ENCODE results near the gene ZXDC.

Gene ZXDC

DNA sequence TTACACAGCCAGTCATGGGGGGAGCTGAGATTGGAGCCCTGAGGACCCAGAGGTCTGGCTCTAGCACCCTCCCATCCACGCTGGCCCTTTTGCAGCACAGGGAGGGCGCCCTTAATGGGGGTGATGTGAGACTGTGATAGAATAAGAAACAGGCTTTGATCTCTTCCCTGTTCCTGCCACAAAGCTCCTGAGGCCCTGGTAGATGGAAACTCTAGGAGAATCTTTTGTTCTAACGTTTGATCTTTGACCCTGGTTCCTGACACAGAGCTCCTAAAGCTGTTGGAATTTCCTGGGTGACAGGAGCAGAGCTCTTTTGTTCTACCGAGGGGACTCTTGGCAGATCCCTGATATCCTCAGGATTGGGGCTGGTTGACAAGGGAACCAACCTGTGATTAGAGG lies 43.1 kb upstream of the ZXDC start:
- H3K9ac ChIP-seq (ENCODE audit: insufficient read length) = no peak overlapping the region
- no peak overlapping the region for H3K27ac ChIP-seq
- H3K4me3 ChIP-seq = no peak overlapping the region
- H3K36me3 ChIP-seq (ENCODE audit: insufficient read depth, low read length) = no peaks in the 10 kb centered on the region
- TF ChIP-seq EZH2 (IDR thresholded peaks at IDR 0.05) (no peak), FOXP2 (optimal IDR thresholded peaks at IDR 0.05; ENCODE audit: control extremely low read depth, extremely low read length, insufficient read depth) (no peak), POLR2AphosphoS5 (IDR thresholded peaks at IDR 0.05; ENCODE audit: borderline replicate concordance, low read depth, low read length) (no peak)
- H3K9me3 ChIP-seq (ENCODE audit: low read depth, low read length) = no peaks in the 10 kb centered on the region
- DNase-seq (ENCODE audit: low read depth, low spot score) = no peak

DNA sequence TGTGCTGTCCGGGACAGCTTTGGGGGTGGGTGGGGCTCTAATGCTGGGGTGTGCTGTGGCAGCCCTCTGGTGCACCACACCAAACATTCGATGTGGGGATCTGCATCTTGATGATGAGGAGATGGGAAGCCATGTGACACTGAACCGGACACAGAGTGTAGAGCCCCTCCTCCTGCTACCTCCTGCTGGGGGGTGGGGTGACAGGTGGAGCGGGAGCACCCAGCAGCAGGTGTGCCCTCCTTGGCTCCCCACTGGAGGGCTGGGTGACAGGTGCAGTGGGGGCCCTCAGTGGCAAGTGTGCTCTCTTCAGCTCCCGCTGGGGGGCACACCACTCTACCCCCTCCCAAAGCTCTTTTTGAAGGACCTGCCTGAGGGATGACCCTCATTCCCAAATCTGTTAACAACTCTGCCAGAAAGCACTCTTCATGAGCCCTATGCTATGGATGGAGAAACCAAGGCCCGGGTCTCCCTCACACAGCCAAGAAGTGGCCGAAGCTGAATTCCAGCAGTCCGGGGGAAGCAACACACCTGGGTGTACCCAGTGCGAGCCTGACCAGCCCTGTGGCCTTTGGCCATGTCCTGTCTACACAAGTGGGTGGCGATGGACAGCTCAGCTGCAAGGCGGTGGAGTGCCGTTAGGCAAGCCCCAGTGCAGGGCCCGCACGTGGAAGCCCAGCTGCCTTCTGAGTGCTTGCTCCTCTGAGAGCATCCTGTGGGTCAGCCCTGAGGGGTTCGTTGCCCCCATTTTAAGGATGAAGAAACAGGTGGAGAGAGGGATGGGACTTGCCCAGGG lies 42.5 kb upstream of the ZXDC start:
- no peak for TF ChIP-seq FOXP2 (optimal IDR thresholded peaks at IDR 0.05; ENCODE audit: control extremely low read depth, extremely low read length, insufficient read depth)
- no peak for TF ChIP-seq EZH2 (IDR thresholded peaks at IDR 0.05)
- no peak for TF ChIP-seq POLR2AphosphoS5 (IDR thresholded peaks at IDR 0.05; ENCODE audit: borderline replicate concordance, low read depth, low read length)
- no peak overlapping the region for H3K4me3 ChIP-seq
- no peak for DNase-seq (ENCODE audit: low read depth, low spot score)
- H3K27ac ChIP-seq = no peak overlapping the region
- no peak overlapping the region for H3K9ac ChIP-seq (ENCODE audit: insufficient read length)
- H3K36me3 ChIP-seq (ENCODE audit: insufficient read depth, low read length) = no peaks in the 10 kb centered on the region
- no peaks in the 10 kb centered on the region for H3K9me3 ChIP-seq (ENCODE audit: low read depth, low read length)

DNA sequence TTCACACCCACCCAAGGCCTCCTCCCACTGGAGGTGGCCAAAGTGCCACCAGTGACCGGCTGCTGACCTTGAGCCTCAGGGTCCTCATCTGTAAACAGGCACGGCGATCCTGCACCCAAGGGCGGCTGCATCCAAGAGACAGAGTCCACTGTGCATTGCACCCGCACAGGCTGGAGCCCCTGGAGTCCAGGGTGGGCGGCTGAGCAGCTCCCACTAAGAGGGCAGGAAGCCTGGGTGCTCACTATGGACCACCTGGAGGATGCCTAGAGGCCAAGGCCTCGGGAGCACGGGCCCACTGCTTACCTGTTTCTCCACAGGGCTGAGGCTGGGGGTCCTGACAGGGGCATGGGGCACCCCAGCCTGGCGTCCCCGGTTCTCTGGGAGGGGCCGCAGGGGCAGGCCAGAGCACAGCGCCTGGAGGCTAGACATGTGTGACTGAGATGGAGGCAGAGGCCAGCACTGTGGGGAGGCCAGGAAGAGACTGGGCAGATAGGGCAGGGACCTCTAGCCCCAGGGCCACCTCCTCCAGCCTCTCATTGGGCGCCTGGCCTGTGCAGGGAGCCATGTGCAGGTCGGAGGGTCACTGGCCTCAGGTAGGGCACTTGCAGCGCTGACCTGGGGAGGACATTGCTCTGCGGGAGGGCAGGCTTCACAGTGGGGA lies 41.7 kb upstream of the ZXDC start, which contains the start of gene UROC1:
Gene UROC1, minus strand, starts transcription at position 483 of the 661 bp plus-strand sequence. Its CDS starts 54 bp downstream, at position 429.
- no peak within 1 kb of the TSS for H3K9ac ChIP-seq (ENCODE audit: insufficient read length)
- DNase-seq (ENCODE audit: low read depth, low spot score) = no peak
- TF ChIP-seq FOXP2 (optimal IDR thresholded peaks at IDR 0.05; ENCODE audit: control extremely low read depth, extremely low read length, insufficient read depth) (no peak), POLR2AphosphoS5 (IDR thresholded peaks at IDR 0.05; ENCODE audit: borderline replicate concordance, low read depth, low read length) (no peak), EZH2 (IDR thresholded peaks at IDR 0.05) (no peak)

GRCh38 chr3:126516936-126517290 lies 41.2 kb upstream of the ZXDC start:
- no peak overlapping the region for H3K9ac ChIP-seq (ENCODE audit: insufficient read length)
- no peak overlapping the region for H3K4me3 ChIP-seq
- H3K27ac ChIP-seq = no peak overlapping the region
- H3K36me3 ChIP-seq (ENCODE audit: insufficient read depth, low read length) = no peaks in the 10 kb centered on the region
- no peak for TF ChIP-seq POLR2AphosphoS5 (IDR thresholded peaks at IDR 0.05; ENCODE audit: borderline replicate concordance, low read depth, low read length)
- TF ChIP-seq EZH2 (IDR thresholded peaks at IDR 0.05) = no peak
- no peak for TF ChIP-seq FOXP2 (optimal IDR thresholded peaks at IDR 0.05; ENCODE audit: control extremely low read depth, extremely low read length, insufficient read depth)
- DNase-seq (ENCODE audit: low read depth, low spot score) = no peak
- no peaks in the 10 kb centered on the region for H3K9me3 ChIP-seq (ENCODE audit: low read depth, low read length)

More for the DNA sequence above, 41.7 kb upstream of the ZXDC start, which contains the start of gene UROC1:
- Histone ChIP-seq H3K36me3 (ENCODE audit: insufficient read depth, low read length) (no peaks in the 10 kb centered on the region), H3K27ac (no peak within 1 kb of the TSS), H3K4me3 (no peak within 1 kb of the TSS), H3K9me3 (ENCODE audit: low read depth, low read length) (no peaks in the 10 kb centered on the region)

GRCh38 chr3:126516152-126516935 lies 40.7 kb upstream of the ZXDC start:
- no peak overlapping the region for H3K27ac ChIP-seq
- no peaks in the 10 kb centered on the region for H3K9me3 ChIP-seq (ENCODE audit: low read depth, low read length)
- H3K4me3 ChIP-seq = no peak overlapping the region
- no peaks in the 10 kb centered on the region for H3K36me3 ChIP-seq (ENCODE audit: insufficient read depth, low read length)
- H3K9ac ChIP-seq (ENCODE audit: insufficient read length) = no peak overlapping the region
- TF ChIP-seq EZH2 (IDR thresholded peaks at IDR 0.05) = no peak
- no peak for TF ChIP-seq FOXP2 (optimal IDR thresholded peaks at IDR 0.05; ENCODE audit: control extremely low read depth, extremely low read length, insufficient read depth)
- TF ChIP-seq POLR2AphosphoS5 (IDR thresholded peaks at IDR 0.05; ENCODE audit: borderline replicate concordance, low read depth, low read length) = no peak
- DNase-seq (ENCODE audit: low read depth, low spot score) = no peak

DNA sequence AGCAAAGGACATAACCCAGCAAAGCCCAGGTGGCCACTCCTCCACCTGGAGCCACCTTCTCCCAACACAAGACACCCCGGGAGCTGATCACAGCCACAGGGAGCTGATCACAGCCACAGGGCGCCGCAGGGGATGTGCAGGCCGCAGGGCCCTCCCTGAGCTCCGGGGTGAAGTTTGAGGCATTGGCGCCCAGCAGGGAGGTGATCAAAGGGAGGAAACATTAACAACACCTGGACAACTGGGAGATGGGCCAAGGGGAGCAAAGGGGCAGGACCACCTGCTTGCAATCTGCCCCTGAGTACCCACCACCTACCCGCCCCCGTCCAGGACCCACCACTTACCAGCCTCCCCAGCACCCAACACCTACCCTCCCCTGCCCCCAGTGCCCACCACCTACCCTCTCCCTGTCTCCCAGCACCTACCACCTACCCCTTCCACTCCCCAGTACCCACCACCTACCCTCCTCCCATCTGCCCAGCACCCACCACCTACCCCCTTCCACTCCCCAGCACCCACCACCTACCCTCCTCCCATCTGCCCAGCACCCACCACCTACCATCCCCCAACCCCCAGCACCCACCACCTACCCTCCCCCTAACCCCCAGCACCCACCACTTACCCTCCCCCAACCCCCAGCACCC lies 39.5 kb upstream of the ZXDC start:
- no peak overlapping the region for H3K4me3 ChIP-seq
- no peak overlapping the region for H3K27ac ChIP-seq
- DNase-seq (ENCODE audit: low read depth, low spot score) = no peak
- H3K36me3 ChIP-seq (ENCODE audit: insufficient read depth, low read length) = no peaks in the 10 kb centered on the region
- H3K9me3 ChIP-seq (ENCODE audit: low read depth, low read length) = no peaks in the 10 kb centered on the region
- TF ChIP-seq POLR2AphosphoS5 (IDR thresholded peaks at IDR 0.05; ENCODE audit: borderline replicate concordance, low read depth, low read length) (no peak), FOXP2 (optimal IDR thresholded peaks at IDR 0.05; ENCODE audit: control extremely low read depth, extremely low read length, insufficient read depth) (no peak), EZH2 (IDR thresholded peaks at IDR 0.05) (no peak)
- H3K9ac ChIP-seq (ENCODE audit: insufficient read length) = no peak overlapping the region

- Histone ChIP-seq H3K9ac (ENCODE audit: insufficient read length) (no peak overlapping the region), H3K27ac (no peak overlapping the region), H3K4me3 (no peak overlapping the region), H3K9me3 (ENCODE audit: low read depth, low read length) (no peaks in the 10 kb centered on the region), H3K36me3 (ENCODE audit: insufficient read depth, low read length) (no peaks in the 10 kb centered on the region)
- DNase-seq (ENCODE audit: low read depth, low spot score) = no peak
- TF ChIP-seq POLR2AphosphoS5 (IDR thresholded peaks at IDR 0.05; ENCODE audit: borderline replicate concordance, low read depth, low read length) (no peak), EZH2 (IDR thresholded peaks at IDR 0.05) (no peak), FOXP2 (optimal IDR thresholded peaks at IDR 0.05; ENCODE audit: control extremely low read depth, extremely low read length, insufficient read depth) (no peak)
Measured at GRCh38 chr3:126514161-126514560, 38.5 kb upstream of the ZXDC start.

All from SK-N-MC (cell line).